Measurements from ENCODE around the gene SMIM41. TPM values are rescaled to one million over a fixed set of nuclear protein-coding genes. Genes with fewer than 3 reads are reported as not detected.
"Not testable (repeated sequence)": the region's sequence is repeated elsewhere in the genome, so short reads cannot be mapped to it uniquely, and the experiment has no call there.

Gene SMIM41
- total RNA-seq, 4 donors from 2014 or later, result 2.1 to 26.6 (median 5.6) TPM

GRCh38 chr12:52116222-52117125 lies 37.0 kb downstream of the SMIM41 start:
- DNase-seq (ENCODE audit: extremely low spot score), result not testable (repeated sequence)

GRCh38 chr12:52117806-52118475 lies 38.4 kb downstream of the SMIM41 start:
- DNase-seq (ENCODE audit: extremely low spot score); H3K27ac ChIP-seq (replicated peaks in 1 of 4); intact Hi-C loops (cut with DNase I); H3K9me3 ChIP-seq; H3K4me3 ChIP-seq; H3K36me3 ChIP-seq: not testable (repeated sequence)
- Histone ChIP-seq H3K4me1 (peaks cover 3 to 15% (median 13%) of the 10 kb centered on the region in 4 donors), H3K27me3 (peaks cover 0 to 55% (median 2%) of the 10 kb centered on the region in 4 donors)
- WGBS, result 84% methylated on average over 20 of the region's 20 CpGs

More at GRCh38 chr12:52116222-52117125, 37.0 kb downstream of the SMIM41 start:
- H3K4me3 ChIP-seq; H3K36me3 ChIP-seq; H3K9me3 ChIP-seq; intact Hi-C loops (cut with DNase I); H3K4me1 ChIP-seq; H3K27ac ChIP-seq (replicated peaks in 1 of 4): not testable (repeated sequence)
- 66% methylated on average over 18 of the region's 18 CpGs for WGBS
- peaks cover 0 to 59% (median 0%) of the 10 kb centered on the region in 4 donors for H3K27me3 ChIP-seq

- intact Hi-C loops (cut with DNase I), result loop anchor here (5.0 kb wide), 1 partner anchor 122 kb away; no protein-coding TSS in a partner anchor
- 61% methylated on average over 10 of the region's 23 CpGs for WGBS
- H3K27me3 ChIP-seq, result peaks cover 0 to 57% (median 2%) of the 10 kb centered on the region in 4 donors
Measured at GRCh38 chr12:52119398-52120254, 40.1 kb downstream of the SMIM41 start.

GRCh38 chr12:52120951-52121823 lies 41.7 kb downstream of the SMIM41 start:
- H3K4me1 ChIP-seq, result peaks cover 15 to 21% (median 18%) of the 10 kb centered on the region in 4 donors
- H3K27me3 ChIP-seq, result peaks cover 0 to 57% (median 2%) of the 10 kb centered on the region in 4 donors
- intact Hi-C loops (cut with DNase I), result loop anchor here (5.0 kb wide), 1 partner anchor 124 kb away; no protein-coding TSS in a partner anchor
- 78% methylated on average over 18 of the region's 19 CpGs for WGBS
- TF ChIP-seq POLR2AphosphoS5 (IDR thresholded peaks at IDR 0.05) (no peak), CTCF (IDR thresholded peaks at IDR 0.05) (no peak)
- H3K27ac ChIP-seq (replicated peaks in 1 of 4), result no peak overlapping the region
- no peak overlapping the region for H3K4me3 ChIP-seq
- H3K36me3 ChIP-seq, result no peaks in the 10 kb centered on the region
- no peak for DNase-seq (ENCODE audit: extremely low spot score)
- no peaks in the 10 kb centered on the region for H3K9me3 ChIP-seq

More at GRCh38 chr12:52119398-52120254, 40.1 kb downstream of the SMIM41 start:
- TF ChIP-seq CTCF (IDR thresholded peaks at IDR 0.05) (peak in 2 of 3 experiments; percentile 22 to 41), POLR2A (IDR thresholded peaks at IDR 0.05; ENCODE audit: low read depth) (no peak)
- DNase-seq (ENCODE audit: extremely low spot score), result no peak
- Histone ChIP-seq H3K4me3 (no peak overlapping the region), H3K36me3 (no peaks in the 10 kb centered on the region), H3K4me1 (peaks cover 3 to 15% (median 13%) of the 10 kb centered on the region in 4 donors), H3K9me3 (no peaks in the 10 kb centered on the region), H3K27ac (replicated peaks in 1 of 4) (no peak overlapping the region)
